Activated CD8-positive, alpha-beta memory T cell treated with anti-CD3 and anti-CD28 coated beads for 24 hours (primary cell): ENCODE data around the gene HS3ST4.
"Not testable (repeated sequence)": the region's sequence is repeated elsewhere in the genome, so short reads cannot be mapped to it uniquely, and the experiment has no call there.

ENCODE experiments used
- DNase-seq: peaks from one replicate; pipeline ENCODE4 v3.0.0-alpha.2; 2020

The HS3ST4 gene

GRCh38 chr16:25734430-25735385 is 42.9 kb downstream of the HS3ST4 start:
- no peak for DNase-seq

- no peak for DNase-seq
These were observed 43.9 kb downstream of the HS3ST4 start for GRCh38 chr16:25735645-25736044.

- no peak for DNase-seq
These were observed 55.5 kb downstream of the HS3ST4 start for GRCh38 chr16:25747160-25747758.

GRCh38 chr16:25748092-25748654 is 56.4 kb downstream of the HS3ST4 start:
- DNase-seq: no peak

- DNase-seq: no peak
These were observed 58.9 kb downstream of the HS3ST4 start for GRCh38 chr16:25750488-25751216.

- DNase-seq: no peak
These were observed 59.6 kb downstream of the HS3ST4 start for GRCh38 chr16:25751230-25751835.

GRCh38 chr16:25764466-25764865 is 72.7 kb downstream of the HS3ST4 start:
- DNase-seq: no peak

DNA sequence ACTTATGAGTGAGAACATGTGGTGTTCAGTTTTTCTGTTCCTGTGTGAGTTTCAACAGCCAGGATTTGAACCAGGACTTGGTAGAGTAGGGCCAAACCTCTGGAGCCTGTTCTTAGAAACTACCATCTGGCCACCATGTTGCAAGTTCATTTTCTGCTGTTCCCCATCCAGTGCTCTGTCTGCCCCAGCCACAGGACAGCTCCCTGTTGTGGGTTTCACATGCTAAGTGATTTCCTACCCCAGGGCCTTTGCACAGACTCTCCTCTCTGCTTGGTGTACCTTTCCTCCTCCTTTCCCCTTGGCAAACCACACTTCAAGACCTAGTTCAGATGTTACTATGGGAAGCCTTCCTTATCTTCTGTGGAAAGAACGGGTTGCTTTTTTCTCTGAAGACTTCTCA is 79.5 kb downstream of the HS3ST4 start:
- DNase-seq: no peak

DNA sequence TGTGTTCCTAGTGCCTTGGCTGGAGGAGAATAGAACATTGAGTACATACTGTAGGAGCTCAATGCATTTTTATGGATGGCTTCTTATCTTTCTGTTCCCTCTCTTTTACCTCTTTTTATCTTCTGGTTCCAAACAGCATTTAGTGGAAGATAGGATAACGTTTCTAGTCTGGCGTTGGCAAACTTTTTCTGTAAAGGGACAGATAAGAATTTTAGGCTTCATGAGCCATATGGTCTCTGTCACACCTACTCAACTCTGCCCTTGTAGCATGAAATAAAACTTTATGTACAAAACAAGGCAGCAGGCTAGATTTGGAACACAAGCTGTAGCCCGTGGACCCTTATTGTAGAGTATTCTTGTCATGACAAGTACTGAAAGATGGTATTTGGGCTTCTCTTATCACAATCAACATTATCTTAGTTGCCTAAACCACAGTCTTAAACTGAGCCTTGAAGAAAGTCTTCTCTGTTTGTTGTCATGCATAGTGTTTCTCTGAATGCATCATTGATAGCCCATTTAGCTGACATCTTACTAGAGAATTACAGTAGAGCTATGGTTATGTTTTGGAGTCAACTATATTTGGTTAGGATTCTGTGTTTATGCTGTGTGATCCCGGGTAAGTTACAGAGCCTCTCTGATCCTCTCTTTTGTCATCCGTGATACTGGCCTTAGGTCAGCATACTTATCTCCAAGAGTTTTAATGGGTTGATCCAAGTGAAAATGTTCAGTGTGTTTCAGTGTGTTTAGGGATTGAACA is 80.2 kb downstream of the HS3ST4 start:
- no peak for DNase-seq

DNA sequence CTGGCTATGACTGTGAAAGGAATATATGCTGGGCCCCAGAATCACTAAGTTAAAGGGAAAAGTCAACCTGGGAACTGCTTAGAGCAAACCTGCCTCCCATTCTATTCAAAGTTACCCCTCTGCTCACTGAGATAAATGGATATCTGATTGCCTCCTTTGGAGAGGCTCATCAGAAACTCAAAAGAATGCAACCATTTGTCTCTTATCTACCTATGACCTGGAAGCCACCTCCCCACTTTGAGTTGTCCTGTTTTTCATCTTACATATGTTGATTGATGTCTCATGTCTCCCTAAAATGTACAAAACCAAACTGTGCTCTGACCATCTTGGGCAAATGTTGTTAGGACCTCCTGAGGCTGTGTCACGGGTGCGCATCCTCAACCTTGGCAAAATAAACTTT is 84.5 kb downstream of the HS3ST4 start:
- not testable (repeated sequence) for DNase-seq

GRCh38 chr16:25783226-25783625 is 91.5 kb downstream of the HS3ST4 start:
- DNase-seq: no peak

DNA sequence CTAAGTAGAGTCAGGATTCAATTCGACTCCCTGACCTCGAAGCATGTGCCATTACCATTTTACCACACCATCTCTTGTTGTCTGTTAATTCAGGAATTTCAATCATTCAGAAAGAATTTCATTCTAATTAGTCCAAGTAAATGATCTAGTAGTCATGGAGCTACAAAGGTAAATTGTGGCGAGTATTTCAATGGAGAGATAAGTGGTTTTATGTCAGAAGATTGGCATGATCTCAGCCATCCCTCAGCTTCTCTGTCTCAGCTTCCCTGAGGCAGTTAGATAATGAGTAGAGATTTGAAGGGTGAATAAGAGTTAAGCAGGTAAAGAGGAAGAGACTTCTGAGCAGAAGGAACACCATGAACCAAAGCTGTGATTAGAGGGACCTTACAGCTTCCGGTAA is 93.6 kb downstream of the HS3ST4 start:
- DNase-seq: no peak

- DNase-seq: no peak
These were observed 95.0 kb downstream of the HS3ST4 start for GRCh38 chr16:25786748-25787147.

DNA sequence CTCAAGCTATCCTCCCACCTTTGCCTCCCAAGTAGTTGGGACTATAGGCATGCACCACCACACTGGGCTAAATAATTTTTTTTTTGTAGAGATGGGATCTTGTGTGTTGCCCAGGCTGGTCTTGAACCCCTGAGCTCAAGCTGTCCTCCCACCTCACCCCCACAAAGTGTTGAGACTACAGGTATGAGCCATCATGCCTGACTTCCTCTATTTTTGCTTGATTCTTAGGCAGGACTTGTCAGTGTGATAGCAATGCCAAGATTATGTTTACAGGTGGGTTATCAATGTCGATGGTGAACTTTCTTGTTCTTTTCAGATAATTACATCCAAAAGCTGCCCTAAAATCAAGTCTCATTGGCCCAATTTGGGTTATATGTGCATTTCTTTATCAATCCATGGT is 96.9 kb downstream of the HS3ST4 start:
- no peak for DNase-seq

DNA sequence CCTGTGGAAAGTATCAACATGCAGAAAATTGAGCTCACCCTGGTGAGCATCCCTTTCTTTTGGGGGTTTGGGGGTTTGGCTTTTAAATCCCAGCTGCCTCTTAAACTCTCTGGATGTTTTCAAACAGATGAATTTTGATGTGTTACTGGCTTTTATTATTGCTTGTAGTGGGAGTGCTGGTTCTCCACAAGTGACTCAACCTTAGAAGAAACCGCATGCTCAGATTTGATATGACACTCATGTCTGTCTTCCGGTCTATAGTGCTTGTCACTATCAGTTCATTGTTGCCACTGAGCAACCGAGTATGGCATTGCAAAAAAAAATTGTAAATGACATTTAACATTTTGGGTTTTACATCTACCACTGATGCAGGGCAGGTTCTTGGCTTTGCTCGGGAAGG is 104.5 kb downstream of the HS3ST4 start:
- DNase-seq: no peak

DNA sequence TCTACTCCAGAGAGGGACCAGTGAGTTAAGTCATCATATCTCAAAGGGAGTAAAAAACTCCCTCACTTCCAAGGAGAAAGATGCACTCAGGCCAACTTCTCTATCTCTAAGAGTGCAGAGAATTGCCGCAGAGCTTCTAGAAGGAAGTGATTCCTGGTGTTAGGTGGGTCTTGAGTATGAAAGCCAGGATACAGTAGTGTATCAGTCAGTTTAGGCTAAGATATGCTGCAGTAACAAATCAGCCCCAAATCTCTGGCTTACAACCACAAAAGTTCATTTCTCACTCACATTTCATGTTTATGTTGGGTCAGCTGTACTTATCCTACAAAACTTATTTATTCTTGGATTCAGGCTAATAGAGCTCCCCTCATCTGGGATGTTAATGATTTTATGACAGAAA is 106.3 kb downstream of the HS3ST4 start:
- DNase-seq: no peak

- DNase-seq: no peak
These were observed 108.1 kb downstream of the HS3ST4 start for GRCh38 chr16:25799816-25800215.

DNA sequence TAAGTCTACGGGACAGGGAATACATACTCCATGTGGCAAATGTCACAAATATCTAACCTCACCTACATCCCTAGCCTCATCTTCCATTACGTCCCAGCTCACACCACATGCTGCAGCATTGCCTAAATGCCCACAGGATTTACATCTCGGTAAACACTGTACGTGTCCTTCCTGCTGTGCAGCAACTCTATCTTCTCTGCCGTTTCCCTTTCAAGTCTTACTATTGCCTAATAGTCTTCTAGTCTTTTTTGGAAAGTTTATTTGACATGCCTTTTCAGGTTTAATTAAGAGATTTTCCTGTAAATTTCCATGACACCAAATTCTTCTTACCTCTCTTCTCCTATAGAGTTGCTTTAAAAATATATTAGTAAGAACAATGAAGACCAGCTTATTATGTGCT is 120.5 kb downstream of the HS3ST4 start:
- no peak for DNase-seq

DNA sequence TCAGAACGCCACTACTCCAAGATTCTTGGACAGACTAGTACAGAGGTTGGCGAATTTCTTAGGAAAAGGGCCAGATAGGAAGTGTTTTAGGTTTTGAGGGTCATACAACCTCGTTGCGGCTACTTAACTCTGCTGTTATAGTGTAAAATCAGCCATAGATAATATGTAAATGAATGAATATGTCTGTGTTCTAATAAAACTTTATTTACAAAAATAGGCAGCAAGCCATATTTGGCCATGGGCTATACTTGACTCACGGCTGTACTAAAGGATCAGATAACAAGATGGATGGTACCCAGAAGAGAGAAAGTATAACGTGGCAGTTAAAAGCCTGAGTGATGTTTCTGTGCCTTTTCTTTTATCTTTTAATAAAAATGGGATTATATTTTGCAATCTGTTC is 125.5 kb downstream of the HS3ST4 start:
- no peak for DNase-seq

DNA sequence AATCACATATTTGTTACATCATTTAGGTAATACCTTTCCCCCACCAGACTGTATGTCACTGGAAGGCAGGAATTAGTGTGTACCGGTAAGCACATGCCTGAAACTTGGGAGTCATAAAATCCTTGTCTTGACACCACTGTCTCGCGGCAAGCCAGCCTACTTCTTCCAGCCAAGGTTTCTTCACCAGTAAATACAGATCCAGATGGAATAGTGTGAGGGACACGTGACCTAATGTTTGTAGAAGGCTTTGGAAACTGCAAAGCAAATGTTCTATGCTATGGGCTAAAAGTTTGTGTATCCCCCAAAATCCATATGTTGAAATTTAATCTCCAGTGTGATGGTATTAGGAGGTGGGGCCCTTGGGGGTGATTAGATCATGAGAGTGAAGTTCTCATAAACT is 126.1 kb downstream of the HS3ST4 start:
- DNase-seq: no peak

DNA sequence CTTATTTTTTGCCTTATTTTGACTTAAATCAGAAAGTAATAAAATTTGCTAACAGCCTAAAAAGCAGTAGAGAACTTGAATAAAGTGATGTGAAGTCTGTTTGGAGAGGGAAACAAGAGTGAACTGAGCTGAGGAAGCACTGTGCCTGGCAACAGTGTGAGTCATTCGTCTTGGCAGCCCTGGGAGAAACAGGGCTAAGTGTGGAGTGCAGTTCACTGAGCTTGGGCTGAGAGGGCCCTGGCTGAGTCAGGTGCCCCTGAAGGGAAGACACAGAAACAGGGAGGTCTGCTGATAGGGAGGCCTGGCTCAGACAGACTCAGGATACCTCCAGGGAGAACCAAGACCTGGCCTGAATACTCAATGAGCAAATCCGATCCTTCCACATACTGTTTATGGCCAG is 132.1 kb downstream of the HS3ST4 start:
- no peak for DNase-seq

GRCh38 chr16:25827709-25828108 is 135.9 kb downstream of the HS3ST4 start:
- DNase-seq: no peak
